Stimulated activated CD8-positive, alpha-beta memory T cell treated with anti-CD3 and anti-CD28 coated beads, Interleukin-2, amount 100 ng/mL, for 1 hour (primary cell): ENCODE results near the gene CBX8.

Experiments used
- DNase-seq, 2 donors: peaks; one replicate each; pipeline ENCODE4 v3.0.0-alpha.2; 2020; ENCODE audit warnings: low read depth in 2 of 2

Gene CBX8

DNA sequence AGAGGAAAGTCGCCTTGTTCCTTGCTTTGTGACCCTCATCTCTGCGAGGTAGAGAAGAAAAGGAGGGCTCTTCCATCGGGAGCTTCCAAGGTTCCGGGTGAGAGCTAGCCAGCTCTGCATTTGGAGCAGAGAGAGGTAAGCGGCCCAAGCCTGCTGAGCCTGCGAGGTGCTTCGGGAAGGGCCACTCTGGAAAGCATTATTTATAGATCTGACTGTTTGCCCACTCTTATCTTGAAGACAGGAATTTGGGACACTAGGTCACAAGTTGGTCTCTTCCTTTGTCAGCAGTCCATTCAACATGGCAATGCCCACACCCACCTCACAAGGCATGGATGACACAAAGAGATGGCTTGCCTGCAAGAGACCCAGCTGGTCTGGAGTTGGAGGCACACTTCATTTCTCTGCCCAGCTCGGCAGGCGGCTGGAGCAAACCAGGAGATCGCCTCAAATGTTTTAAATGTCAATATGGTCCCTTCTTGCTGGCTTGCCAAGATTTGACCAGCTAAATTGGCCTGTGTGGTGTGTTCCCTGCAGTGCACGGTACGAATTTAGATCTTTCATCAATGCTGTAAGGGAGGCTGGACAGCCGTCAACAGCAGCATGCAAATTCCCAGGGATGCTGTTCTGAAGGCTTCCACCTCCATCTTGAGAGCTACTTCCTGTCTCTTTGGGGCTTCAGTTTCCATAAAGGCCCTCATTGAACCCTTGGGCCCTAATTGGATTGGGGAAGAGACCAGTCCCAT, 22.8 kb upstream of the CBX8 start:
- DNase-seq = no peak

DNA sequence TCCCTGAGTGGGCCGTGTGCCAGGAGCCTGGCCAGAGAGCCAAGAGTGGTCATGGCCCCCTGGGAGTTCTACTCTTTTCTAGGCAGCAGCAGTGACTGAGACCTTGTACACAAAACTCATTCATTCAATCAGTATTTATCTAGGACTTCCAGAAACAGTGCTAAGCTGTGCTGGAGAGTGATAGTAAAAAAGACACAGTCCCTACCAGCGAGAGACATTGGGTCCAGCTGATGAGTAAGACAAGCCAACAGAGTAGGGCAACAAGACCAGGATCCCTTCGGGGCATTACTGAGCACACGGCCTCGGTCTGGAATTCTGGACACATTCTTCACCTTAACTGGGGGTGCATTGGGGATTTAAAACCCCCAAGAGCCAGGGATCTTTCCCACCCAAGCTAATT, 22.2 kb upstream of the CBX8 start:
- DNase-seq = no peak

DNA sequence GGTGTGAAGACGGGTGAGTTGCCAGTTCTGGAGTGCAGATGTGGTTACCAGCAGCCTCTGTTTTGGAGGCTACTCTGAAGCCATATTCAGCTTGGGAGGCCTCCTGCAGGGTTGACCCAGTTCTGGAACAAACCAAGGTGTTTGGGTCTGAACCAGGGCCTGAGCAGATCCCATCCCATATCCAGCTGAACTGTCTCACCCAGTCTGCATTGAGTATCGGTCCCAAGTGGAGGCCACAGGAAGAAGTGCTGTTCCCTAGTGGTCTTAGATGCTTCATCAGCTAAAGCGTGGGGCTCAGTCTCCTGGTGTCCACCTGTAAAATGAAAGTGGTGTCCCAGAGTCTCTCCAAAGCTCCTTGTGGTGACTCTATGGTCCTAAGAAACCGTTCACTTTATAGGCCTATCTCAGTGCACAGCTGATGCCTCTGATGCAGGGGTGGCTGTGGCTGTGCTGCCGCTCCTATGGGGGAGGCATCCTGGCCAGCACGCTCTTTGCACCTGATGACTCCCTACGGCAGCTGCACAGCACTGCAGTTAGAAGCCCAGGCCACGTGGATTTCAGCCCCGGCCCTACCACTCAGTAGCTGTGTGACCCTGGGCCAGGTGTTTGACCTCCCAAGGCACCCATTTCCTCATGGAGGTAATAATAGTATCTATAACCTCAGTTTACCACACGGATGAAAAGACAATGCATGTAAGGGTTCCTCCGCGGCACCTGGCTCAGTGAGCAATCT, 21.3 kb upstream of the CBX8 start:
- no peak for DNase-seq

DNA sequence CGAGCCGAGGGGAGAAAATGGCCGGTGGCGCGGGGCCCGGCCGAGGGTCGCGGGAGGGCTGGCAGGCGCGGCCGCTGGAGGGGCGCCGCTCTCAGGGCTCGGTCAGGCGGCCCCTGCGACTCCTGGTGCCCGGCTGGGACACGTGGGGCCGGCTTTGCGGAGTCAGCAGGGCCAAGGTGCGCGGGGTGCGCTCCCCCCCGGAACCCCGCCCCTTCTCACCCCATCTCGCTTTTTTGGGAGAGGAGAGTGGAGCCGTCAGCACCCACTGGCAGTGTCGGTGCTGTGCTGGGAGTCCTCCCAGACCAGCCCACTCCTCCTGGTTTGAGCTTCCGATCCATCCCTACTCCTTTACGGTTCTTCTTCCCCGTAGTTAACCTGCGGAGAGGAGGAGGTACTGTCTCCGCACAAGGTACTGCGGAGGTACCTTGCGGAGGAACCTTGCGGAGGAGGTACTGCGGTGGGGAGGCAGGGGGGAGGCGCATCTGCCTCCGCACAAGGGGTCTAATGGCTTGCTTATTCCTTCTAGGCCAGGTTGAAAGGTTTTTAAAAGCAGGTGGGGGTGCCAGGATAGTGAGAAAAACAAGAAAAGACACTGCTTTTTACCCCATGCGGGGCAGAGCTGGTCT, 19.1 kb upstream of the CBX8 start:
- DNase-seq = no peak

DNA sequence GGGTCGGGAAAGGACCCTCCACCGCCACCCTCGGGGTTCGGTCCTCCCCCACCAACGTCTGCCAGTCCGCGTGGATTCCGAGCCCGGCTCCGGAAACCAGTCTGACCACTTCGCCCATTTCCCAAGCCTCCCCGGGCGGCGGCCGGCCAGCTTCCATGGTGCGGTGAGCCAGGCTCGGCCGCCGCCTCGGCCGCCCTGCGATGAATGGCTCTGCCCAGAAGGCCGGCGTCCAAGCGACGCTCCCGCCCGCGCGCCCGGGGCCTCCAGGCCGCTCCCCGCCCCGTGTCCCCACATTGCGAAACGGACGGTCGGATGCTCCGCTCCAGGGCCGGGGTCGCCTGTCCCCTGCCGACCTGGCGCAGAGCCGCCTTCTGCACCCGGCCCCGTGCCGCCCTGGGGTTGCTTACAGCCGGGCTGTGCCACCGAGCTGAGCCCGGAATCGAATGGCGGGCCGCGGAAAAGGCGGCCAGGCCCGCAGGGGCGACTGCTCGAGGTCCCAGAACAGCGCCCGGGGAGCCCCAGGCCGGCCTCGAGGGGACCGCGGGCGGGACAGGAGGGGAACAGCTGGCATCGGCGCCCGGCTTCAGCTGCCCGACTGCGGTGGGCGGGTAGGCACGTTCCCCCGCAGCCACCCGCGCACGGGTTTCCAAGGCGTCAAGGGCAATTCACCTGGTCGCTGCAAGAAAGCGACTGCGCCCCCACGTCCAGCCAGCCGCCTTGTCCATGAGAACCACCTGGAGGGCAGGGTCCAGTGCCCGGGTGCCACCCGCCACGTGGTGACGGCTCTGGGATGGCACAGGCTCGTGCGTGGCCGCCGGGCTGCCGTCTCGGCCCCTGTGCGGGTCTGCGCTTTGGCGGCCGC, 18.3 kb upstream of the CBX8 start:
- no peak for DNase-seq

DNA sequence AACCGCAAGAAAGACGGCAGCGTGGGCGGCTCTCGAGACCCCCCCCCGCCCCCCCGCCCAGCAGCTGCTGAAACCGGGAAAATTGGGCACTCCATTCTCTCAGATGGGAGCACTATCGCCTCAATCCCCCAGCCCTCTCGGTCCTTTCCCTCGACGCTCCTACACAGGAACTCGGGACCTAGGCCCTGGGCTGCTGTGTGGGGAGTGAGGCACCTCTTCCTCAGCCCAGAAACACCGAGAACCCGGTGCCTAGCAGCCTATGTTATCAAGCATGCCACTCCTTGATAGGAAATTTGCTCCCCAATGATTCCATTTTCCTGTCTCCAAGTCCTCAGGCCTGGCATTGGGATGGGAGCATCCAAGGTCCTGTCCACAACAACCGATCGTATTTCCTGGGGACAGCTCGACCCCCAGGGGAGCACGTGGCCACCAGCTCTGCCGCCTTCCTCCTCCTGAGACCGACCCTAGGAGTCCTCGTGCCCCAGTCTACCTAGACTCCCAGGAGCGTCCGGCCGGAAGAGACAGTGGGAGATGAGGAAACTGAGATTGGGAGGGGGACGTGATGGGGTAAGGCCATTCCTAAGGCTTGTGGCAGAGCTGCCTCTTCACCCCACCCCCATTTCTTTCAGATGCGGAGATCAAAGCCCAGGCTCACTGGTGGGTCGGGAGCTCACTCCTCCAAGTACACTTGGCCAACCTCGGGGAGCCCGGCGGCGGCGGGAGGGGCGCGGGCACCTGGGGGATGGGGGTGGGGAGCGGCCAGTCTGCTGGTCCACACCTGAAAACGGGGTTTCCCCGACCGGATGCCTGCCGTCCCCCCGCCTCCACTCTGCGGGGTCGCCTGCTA, 17.5 kb upstream of the CBX8 start:
- no peak for DNase-seq

DNA sequence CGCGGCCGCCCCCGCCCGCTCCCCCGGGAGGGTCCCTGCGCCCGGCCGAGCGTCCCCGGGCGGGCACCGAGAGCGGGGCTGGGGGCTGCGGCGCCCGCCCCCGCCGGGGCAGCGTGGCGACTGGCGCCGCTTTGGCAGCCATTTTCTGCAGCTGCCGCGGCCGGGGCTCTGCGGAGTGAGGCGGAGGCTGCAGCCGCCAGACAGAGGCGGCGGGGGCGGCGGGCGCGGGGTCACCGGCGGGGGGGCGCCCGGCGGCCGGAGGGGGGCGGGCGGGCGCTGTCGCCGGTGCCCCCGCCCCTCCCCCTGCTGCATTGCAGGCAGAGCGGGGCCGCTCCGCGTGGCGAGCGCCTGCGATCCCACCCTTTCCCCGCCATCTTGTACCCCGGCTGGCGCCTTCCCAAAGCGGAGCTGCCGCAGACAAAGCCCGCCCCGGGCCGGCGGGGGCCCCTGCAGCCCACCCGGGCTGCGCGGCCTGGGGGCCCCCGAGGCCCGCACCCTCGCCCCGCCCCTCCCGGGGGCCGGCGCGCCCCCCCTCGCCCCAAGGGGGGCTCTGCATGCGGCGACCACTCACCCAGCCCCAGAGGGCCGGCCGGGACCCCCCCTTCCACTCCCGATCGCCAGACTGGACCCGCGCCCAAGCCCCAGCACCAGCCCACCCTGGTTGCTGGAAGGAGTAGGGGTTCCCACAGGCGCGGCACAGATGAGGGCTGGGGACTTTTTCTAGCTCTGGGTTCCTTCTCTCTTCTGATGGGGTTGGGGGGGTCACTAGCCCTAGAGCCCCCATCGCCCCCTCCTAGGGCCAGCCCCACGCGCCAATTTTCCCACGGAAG, 16.6 kb upstream of the CBX8 start:
- DNase-seq = no peak

DNA sequence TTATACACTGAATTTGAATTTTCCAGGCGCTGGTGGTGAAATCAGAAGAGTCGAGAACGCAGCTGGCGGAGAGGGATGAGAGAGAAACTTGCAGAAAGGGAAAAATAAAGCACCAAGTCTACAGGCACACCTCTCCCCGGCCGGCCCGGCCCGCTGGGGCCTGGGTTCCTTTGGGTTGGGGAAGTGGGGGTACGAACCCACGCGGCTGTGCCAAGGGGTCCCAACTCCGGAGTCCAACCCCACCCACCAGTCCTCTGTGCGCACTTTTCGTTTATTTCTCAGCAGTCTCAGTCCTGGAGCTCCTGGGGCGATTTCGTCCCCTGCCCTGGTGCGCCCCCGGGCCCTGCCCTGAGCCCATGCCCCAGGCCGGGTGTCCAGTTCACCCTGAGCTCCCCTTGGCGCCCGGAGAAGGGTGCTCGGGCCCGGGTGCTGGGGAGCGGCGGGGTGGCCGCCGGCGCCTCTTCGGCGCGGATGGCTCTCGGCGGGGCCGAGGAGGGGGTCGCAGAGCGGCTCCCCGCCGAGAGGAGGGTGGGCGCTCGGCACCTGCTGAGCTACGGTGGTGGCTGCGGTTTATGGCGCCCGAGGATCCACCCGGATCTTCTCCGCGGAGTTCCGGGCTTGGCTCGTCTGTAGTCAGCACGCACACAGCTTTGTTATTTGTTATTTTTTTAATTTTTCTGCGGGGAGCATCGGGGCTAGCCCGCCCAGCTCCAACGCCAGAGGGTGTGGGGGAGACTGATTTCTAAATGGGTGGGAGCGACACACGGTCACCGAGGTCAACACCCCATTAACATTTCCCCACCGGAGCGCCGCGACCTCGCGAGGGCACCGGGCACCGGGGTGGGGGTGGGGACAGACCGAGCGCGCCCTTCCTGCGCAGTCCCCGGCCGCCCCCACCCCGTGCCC, 15.7 kb upstream of the CBX8 start:
- no peak for DNase-seq

DNA sequence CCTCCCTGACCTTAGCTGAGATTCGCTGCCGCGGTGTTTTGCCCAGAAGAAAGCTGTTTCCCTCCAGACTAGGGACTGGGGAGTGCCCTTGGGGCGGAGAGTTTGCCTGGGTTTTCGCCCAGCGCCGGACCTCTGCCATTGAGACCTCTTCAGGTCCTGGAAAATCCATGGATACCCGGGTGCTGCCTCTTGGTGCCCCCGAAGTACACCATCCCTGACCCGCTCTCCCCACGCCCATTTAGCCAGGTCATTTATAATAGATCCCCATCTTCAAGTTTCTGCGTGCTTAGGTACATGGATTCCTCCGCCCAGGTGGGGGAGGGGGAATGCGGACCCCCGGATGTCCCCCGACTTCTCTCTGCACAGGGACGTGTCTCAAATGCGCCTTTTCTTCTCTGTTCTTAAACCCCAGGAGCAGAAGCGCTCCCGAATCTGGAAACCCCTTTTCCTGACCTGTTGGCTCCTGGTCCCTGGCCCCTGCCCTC, 15.0 kb upstream of the CBX8 start:
- DNase-seq = no peak

DNA sequence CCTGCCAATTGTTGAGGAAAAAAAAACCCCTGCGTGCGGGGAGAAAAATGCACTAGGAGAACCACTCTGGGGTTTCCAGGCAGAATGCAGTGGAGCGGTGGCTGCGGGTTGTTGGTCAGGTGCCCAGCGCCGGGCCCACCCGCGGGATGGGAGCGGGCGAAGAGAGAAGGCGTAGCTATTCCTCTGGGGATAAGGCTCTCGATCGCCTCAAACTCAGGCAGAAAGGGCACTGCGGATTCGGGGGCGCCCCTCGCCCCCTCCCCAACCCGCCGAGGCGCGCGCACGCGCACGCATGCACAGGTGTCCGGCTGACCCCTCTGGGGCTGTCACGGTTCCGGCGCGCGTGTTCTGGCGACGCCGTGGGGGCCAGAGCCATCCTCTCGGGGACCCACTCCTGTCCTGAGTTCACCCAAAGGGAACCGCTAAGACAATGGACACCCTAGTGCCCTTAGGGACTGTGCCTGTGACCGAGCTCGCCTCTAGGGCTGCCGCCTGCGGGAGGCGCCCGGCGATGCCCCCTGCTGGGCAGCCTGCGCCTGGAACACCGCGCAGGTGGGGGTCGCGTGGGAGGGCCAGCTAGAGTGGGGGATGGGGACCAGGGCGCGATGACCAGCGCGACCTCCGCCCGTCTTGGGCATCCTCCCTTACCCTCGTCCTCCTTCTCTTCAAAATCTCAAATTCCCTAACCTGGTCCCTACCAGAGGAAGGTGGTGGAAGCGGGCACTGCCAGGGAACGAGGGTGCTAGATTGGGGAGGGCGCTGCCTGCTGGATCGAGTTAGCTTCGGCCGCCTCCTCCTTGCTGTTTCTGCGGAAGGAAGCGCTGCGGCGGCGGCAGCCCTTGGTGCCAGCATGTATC, 14.4 kb upstream of the CBX8 start:
- DNase-seq = no peak

DNA sequence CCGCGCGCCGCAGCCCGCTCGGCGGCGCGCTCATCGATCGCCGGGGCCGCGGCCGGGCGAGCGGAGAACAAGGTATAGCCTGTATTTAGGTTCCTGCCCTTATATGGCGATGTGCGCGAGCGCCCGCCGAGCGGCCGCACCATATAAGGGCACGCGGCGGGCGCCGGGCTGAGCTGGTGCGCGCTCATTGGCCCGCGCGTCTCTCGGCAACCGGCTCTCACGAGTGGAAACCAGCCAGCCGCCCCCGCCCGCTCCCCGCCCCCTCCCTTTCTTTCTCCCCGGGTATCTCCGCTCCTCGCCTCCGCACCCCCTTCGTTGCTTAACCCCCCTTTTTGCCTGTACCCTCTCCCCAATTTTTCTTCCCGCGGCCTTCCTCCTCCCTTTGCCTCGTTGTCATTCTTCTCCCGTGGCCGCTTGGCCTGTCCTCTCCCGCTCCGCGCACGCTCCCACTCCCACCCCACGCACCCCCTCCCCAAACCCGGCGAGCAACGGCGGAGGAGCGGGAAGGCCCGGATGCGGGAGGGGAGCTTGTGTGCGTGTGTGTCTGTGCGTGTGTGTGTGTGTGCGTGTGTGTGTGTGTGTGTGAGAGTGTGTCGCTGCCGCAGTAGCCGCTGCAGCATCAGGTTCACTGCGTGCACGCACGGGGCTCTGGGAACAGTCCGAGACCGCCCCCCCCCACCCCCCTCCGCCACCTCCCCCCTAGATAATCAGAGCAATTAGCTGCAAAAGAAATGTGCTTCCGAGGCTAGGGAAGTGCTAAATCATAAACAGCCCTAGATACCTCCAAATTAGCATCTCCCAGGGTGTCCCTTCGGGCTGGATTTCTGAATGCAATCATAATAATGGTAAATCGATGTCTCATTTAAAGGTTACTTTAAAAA, 13.5 kb upstream of the CBX8 start:
- peak; percentile 48 to 70 for DNase-seq

DNA sequence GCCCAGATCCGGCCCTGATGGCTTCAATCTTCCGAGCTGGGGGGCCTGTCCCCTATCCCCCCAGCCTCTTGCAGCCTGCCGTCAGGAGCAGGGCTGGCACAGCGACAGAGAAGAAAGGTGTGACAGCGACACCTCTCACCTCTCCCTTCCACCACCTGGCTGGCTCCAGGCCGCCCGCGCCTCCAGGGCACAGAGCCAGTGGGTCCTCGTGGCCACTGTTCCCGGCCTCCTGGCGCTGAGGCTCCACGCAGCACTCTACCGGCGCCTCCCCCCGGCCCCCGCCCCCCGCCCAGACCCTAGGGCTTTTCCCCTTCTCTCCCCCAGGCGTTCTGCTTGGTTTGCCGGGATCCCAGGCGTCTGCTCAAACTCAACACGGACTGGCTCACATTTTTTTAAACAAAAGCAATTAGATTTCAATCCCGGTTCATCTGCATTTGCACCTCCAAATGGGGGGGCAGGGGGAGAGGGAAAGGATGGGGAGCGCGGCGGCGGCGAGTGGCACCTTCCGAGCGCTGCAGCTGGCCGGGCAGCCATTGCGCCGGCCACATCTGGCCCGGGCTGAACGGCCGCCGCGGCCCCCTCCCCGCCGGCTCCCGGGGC, 12.8 kb upstream of the CBX8 start:
- no peak for DNase-seq

DNA sequence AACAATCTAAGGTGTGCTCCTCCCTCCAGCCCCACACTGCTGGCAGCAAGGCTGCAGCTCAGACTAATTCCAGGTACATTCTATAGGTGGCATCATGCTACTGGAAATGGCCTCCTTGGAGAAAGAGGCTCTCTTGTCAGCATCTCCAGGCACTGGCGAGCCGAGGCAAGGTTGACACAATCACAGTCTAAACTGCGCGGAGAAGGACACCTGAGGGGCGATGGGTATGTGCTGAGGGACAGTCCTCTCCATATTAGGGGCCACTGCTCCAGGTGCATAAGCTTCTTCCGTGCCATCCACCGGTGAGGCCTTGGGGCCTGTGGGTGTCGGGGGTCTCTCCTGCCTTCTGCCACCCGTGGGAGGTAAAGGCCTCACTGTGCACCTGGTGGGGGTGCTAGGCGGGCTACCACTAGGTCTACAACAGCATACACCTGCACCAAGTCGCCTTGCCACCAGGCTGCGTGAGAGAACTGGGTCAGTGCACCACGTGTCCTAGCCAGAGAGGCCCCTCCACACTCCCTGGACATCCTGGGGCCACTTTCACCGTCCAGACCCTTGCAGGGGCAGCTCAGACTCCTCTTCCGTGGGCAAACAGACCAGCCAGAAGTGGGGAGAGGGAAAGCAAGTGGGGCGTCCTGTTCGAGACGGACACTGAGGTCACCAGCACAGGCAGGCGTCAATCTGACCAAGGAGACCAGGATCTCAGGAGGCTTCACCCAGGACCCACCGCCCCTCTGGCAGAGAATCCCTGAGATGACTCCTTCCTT, 12.1 kb upstream of the CBX8 start:
- DNase-seq = no peak

DNA sequence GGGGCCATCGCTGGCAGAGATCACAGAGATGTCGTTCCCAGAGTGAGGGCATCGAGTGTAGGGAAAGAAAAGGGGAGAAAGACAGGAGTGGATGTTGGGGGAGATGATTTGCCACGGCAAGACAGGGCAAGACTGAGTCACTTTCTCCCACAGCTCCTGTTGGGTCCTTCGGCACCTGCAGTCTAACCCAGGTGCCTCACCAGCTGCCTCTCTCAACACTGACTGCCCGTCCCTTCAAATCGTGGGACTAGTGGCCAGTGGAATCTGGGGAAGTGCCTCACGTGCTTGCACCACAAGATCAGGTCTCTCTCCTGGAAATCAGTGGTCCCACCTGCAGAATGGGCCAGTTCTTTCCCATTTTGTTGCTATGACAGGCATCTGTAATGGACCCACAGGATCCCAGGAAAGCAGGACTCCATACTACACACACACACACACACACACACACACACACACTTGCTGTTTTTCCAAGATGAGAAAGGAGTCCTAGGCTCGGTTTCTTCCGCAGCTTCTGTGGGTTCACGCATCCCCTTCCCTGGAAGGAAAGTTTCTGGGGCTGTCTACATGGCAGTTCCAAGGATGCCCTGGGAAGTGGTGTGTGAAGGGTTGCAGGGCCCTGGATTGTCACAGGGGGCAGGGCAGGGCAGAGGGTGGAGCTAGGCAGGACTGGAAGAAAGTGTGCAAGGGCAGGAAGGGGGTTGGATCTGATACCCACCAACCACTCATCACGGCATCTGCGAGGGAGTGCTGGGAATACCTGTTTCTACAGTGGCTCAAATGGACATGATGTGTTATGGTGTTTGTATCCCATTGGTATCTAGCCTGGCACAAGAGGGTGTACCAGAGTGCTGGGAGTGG, 10.2 kb upstream of the CBX8 start:
- no peak for DNase-seq

DNA sequence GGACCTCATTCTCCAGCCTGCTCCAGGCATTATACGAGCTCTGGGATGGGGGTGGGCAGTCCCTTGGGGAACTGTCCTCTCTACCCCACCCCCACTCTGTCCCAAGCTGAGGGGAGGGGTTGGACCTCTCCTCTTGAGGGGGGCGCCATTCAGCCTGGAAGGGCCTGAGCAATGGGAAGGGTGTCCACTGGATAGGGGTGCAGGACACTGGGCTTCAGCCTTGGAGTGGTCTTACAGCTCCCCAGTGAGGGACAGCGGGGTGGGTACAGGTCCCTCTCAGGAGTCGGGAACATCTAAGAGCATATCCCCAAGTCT, 9.5 kb upstream of the CBX8 start:
- DNase-seq = no peak
